ENCODE results near the gene HHATL.
"Not testable (repeated sequence)": the region's sequence is repeated elsewhere in the genome, so short reads cannot be mapped to it uniquely, and the experiment has no call there.

DNA sequence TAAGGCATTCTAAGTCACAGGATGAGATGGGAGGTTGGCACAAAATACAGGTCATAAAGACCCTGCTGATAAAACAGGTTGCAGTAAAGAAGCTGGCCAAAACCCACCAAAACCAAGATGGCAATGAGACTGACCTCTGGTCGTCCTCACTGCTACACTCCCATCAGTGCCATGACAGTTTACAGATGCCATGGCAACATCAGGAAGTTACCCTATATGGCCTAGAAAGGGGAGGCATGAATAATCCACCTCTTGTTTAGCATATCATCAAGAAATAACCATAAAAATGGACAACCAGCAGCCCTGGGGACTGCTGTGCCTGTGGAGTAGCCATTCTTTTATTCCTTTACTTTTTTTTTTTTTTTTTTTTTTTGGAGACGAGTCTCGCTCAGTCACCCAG lies 19.8 kb upstream of the HHATL start:
- TF ChIP-seq POLR2A, EP300 (IDR thresholded peaks at IDR 0.05): not testable (repeated sequence)
- TF ChIP-seq, protein P1, sequence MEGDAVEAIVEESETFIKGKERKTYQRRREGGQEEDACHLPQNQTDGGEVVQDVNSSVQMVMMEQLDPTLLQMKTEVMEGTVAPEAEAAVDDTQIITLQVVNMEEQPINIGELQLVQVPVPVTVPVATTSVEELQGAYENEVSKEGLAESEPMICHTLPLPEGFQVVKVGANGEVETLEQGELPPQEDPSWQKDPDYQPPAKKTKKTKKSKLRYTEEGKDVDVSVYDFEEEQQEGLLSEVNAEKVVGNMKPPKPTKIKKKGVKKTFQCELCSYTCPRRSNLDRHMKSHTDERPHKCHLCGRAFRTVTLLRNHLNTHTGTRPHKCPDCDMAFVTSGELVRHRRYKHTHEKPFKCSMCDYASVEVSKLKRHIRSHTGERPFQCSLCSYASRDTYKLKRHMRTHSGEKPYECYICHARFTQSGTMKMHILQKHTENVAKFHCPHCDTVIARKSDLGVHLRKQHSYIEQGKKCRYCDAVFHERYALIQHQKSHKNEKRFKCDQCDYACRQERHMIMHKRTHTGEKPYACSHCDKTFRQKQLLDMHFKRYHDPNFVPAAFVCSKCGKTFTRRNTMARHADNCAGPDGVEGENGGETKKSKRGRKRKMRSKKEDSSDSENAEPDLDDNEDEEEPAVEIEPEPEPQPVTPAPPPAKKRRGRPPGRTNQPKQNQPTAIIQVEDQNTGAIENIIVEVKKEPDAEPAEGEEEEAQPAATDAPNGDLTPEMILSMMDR (IDR thresholded peaks at IDR 0.05), result not testable (repeated sequence)

Data from ovary (tissue), 3 donors.